ENCODE data around the gene SLC9A9.

DNA sequence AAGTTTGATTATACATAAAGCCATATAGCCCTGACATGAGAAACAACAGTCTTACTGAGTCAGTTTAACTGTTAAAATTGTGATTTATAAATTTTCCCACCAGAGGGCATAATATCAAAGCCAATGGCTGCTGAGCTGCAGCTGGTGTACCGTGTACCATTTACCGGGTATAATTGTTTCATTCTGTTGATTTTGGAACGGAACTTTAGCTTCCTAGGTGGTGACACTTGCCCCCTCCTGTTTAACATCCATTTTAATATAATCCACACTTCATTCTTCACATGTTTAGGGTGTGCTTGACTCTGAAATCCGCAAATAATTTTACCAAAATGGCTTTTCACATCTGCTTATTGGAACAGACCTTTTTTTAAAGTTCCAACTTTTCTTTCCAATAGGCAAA is 72.8 kb downstream of the SLC9A9 start:
- TF ChIP-seq, protein P1, sequence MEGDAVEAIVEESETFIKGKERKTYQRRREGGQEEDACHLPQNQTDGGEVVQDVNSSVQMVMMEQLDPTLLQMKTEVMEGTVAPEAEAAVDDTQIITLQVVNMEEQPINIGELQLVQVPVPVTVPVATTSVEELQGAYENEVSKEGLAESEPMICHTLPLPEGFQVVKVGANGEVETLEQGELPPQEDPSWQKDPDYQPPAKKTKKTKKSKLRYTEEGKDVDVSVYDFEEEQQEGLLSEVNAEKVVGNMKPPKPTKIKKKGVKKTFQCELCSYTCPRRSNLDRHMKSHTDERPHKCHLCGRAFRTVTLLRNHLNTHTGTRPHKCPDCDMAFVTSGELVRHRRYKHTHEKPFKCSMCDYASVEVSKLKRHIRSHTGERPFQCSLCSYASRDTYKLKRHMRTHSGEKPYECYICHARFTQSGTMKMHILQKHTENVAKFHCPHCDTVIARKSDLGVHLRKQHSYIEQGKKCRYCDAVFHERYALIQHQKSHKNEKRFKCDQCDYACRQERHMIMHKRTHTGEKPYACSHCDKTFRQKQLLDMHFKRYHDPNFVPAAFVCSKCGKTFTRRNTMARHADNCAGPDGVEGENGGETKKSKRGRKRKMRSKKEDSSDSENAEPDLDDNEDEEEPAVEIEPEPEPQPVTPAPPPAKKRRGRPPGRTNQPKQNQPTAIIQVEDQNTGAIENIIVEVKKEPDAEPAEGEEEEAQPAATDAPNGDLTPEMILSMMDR (IDR thresholded peaks at IDR 0.05): peak; percentile 61
- no peak for TF ChIP-seq EZH2 (IDR thresholded peaks at IDR 0.05)

Data from neural progenitor cell (in vitro differentiated cells).